Activated CD8-positive, alpha-beta memory T cell treated with anti-CD3 and anti-CD28 coated beads for 4 hours (primary cell): Measurements from ENCODE around the gene BSDC1.

Experiments used
- DNase-seq, 2 donors: peaks; one replicate each; pipeline ENCODE4 v3.0.0-alpha.2; 2020; ENCODE audit warnings: low read depth in 2 of 2

BSDC1 gene

DNA sequence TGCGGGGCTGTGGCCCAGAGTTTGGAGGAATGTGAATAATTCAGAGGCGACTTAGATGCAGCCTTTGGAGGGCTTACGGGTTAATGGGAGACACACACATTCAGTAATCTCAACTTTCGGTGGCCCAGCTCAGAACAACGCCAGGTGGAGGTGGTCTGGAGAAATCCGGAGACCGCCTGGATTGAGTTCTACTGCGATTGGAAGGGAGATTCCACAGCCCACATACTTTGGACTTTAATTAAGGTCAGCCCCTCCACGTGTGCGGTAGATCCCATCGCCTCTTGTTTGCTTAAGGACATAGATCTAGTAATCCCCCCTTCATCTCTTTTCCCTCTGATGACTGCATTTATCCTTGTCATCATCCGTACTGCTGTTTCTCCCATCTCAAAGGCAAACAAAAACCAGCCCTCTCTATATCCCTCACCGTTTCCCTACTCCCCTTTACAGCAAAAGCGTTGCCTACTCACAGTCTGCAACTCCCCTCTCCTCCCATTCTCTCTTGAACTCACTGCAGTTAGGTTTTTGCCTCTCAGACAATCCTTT lies 720 bp upstream of the BSDC1 start:
- no peak for DNase-seq

DNA sequence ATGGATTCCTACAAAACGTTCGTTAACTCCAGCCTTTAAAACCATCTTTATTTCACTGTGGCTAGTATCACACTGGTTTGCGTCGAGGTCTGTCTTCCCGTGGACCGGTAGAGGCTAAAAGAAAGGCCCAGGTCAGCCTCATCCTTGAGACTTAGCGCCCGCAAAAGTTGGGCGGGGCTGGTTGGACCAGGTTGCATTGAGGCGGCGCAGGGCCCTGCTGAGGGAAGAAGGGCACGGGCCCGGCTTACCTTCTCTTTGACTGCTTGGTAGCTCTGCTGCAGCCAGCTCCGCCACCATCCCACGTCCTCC lies 455 bp downstream of the BSDC1 start:
- DNase-seq = no peak

DNA sequence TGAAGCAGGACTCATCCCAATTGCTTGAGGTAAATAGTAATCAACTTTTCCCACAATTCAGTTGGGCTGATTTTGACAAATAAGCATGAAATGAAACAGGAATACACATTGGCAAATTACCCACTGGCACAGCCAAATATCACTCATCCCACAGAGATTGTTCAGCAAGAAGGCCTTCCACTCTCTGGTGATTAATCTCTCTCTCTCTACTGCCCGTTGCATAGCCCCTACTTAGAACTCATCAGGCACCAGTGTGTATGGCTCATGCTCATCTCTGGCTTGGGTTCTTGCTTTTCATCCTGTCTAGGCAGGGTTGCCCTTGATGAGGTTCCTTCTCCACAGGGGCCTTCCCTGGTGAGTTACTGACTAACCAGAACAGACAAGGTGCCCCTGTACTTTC lies 1.1 kb downstream of the BSDC1 start:
- DNase-seq = no peak

DNA sequence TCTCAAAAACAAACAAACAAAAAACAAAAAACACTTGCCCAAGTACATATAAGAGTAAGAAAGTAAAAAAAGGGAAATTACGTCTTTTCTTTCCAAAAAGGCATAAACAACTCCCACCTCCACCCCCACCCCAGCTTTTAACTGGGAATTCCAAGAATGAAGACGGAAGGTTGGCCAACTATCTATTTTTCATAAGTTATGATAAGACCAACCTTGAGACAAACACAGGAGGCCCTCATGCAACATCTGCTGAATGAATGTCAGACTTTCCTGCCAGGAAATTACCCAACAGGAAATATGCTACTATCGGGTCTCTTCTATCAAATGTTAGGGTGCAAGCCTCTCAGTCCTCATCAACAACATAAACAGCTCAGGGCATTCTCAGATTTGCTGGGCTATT lies 1.9 kb downstream of the BSDC1 start:
- DNase-seq = no peak

DNA sequence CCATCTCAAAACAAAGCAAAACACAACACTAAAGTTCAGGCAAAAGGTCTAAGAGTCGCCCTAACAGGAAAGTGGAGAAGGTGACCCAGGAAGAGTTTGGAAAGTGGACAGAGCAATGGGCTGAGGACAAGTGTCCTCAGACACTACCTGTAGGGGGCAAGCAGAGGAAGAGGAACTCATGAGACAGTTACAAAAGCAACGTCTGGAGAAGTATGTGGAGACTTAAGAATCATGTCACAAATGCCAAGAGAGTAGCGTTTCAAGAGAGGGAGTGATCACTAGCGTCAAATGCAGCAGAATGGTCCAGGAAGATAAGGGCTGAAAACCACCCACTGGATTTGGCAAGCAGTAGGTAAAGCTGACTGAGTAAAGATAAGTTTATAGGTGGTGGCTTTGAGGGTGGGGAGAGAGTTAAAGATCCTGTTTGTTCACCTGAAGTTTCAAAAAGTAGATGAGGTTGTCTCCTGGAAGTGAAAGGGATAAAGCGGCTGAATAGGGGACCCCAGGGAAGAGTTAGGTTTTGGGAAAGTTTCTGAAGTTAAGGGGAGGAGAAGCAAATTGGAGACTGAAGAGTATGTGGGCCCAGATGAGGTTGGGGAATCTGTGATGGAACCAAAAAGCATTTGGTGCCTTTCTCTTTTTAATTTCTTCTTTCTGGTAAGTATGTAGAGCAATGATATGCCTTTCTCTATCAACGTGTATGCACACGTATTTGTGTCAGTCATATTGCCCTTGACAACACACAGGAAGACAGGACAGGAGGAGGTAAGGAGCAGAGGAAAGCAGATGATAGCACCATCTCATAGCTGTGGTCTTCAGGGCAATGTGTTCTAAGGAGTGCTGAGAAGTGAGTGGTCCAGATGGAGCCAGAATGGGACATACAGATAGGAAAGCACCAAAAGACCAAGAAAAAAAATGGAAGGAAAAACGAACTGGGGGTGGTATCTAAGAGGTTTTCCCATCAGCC lies 3.1 kb downstream of the BSDC1 start:
- no peak for DNase-seq

DNA sequence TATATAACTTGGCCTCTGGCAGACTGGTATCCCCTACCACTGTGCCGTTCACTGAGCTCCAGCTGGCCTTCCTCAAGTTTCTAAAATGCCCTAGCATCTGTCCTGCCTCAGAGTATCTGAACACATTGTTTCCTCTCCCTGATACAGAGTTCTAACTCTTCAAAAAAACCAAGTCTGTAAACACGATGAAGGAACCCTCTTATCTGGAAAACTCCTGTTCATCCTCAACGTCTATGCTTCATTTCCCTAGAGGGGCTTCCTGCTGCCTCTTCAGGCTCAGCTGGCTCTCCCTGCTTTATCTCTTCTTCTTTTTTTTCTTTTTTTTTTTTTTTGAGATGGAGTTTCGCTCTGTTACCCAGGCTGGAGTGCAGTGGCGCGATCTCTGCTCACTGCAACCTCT lies 5.6 kb downstream of the BSDC1 start:
- DNase-seq = no peak

DNA sequence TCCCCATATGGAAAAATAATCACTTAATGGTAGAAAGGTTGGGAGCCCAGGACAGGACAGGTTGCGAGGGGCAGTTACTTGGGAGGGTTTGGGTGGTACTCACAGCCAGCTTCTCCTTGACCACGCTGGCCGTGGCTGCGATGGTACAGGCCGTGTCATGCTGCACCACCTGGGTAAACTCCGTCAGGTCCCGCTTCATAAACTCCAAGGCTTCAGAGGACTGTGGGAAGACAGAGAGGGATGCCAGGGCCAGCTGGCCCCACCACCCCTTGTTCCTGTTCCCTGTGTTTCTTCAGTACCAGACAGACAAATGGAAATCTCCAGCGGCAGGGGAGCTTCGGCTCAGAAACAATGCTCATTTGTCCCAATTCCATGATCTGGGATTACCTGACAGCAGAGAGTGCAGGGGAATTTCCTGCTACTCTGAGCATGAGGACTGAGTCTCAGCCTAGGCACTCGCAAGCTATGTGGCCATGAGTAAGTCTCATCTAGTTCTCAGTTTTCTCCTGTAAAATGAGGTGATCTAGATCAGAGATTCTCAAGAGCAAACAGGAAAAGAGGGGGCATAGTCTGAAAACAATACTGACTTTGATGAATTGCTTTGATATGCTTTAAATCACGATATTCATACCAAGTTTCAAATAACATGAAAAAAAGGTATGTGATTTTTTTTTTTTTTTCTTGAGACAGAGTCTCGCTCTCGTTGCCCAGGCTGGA lies 7.4 kb downstream of the BSDC1 start:
- no peak for DNase-seq

DNA sequence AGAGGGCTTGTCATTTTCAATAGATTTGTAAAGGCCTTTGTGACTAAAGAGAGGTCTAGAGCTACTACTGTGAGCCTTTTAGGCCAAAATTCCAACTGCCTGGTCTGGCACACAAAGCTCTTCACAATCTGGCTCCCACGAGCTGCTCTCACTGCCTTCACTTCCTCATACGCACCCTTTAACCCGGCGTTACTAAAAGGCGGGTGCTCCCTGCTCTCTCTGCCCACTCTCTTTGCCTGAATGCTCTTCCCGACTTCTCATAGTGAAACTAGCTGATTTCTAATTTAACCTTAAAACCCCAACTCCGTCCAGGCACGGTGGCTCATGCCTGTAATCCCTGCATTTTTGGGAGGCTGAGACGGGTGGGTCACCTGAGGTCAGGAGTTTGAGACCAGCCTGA lies 14.2 kb downstream of the BSDC1 start:
- DNase-seq = no peak

DNA sequence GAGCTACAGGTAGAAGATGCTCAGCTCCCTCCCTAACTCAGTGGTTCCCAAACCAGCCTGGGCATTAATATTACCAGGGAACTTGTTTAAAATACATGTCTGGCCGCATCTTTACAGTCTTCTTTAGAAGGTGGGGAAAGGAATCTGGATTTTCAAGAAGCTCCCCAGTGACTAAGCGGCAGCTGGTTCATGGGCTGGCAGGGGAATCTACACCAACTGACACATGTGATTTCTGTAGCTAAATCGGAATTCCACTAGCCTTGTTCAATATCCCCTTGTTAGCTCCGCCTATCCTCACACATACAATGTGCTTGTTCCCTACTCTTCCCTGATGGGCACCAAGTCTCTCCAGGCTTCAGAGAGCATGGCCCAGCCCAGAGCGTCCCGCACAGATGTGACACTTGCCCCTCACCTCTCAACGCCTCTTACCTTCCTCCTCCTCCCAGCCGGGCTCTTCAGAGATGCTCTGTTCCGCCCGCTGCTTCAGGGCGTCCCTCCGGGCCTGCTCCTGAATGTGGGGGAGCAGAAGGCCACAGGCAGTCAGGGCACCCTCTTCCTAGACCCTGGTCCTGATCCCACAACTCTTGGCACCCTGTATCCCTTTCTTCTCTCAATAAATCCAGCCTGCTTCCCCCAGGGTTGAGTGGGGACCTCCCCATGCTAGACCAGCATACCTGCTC lies 16.6 kb downstream of the BSDC1 start:
- DNase-seq = no peak

DNA sequence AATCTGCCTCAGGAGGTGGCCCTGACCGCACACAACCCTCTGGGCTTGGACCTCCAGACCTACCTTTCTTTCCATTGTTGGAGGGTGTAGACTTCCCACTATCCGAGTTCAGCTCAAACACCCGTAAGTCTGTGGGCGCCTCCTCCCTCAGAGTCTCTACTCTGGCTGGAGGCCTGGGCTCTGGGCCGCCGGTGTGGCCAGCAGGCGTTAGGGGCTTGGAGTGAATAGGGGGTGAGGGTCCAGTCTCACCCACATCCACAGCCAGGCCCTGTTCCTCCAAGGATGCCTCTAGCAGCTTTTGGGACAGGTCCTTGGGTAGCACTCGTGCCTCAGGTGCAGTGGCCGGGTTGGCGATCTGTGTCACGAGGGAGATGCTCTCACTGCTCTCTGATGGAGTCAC lies 18.0 kb downstream of the BSDC1 start:
- DNase-seq = no peak

DNA sequence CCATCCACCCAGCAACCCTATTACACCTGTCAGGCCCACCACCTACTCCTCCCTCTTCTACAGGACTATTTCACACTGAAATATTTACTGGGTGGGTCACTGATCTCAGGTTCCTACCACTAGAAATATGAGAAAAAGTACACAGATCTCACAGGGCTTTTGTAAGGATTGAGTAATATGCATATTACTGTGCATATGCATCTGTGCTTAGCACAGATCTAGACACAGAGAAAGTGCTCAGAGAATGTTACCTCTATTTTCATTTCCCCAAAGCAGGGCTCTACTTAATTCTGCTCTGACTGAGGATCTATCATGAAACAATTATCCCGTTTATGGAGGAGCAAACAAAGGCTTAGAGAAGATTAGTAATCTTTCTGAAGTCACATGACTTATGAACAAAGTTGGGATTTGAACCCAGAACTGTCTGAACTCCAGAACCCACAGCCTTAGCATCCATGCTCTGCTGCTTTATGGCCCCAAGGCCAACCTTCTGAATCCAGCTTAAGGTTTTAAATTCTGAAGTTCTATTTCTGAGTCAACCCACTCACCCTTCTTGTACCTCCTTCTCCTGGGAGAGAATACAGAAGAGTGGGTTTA lies 20.1 kb downstream of the BSDC1 start:
- DNase-seq = no peak

DNA sequence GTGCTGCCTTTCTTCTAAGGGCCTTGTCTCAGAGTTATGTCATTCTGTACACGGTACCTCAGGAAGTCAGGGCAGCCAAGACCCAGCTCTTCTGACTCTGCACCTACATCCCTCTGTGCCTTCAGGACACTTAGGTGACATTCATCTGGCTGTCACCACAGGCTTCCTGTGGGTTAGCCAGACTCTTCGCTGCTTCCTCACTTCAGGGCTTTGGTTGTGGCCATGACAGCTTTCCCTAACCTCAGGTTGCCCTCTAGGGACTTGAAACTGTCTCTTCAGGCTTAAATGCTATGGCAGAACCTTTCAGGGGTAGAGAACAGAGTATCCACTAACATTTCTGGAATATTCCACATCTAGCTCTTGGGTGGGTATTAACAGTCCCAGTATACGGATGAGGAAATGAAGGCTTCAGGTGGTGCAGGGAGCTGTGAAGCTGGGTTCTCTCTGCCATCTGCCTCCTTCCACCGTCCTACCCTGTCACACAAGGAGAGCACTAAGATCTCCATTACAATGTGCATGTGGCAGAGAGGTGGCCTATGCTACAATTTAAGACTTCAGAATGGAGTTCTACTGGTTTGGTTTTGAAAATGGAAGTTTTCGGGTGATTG lies 22.0 kb downstream of the BSDC1 start:
- DNase-seq = no peak

DNA sequence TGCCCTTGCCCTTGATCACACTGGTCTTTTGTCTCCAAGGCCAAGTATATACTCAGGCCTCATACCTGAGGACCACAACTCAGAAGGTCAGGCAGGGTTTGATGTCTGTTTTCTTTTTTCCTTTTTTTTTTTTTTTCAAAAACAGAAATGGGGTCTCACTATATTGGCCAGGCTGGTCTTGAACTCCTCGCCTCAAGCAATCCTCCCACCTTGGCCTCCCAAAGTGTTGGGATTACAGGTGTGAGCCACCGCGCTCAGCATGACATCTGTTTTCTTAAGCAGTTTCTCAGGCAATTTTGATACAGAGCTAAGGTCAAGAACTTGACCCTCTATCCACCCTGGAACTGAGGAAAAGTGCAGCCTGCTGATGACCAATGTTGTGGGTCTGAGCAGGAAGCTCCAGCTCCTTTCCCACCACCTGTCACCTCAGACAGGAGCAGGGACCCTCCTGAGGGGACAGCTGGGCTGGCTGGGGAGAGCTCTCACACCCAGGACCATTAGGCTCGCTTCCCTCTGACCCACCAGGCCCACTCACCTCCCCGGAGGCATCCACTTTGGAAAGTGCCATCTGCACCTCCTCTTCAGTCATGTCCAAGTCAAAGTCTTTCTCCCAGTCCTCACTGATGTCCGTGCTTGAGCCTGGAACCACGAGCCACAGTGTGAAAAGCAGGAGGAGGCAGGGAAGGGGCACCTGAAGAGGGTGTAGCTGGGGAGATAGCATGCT lies 26.2 kb downstream of the BSDC1 start:
- DNase-seq = no peak

DNA sequence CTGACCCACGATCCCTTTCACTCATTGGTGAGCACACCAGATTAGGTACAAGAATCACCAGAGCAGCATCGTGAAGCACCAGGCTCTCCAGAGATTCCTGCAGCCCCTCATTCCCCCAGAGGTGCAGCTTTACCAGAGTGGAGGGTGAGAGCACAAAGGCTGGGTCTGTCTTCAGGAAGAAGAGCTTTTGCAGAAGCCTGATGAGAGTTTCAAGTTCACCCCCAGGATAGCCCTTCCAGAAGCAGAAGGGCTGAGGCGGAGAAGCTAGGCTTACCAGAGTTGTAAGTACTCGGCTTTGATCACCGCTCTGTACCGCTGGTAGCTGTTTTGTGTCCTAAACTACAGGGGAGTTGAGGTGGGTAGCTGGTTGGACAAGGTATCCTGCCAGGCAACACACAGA lies 28.8 kb downstream of the BSDC1 start:
- DNase-seq = no peak

DNA sequence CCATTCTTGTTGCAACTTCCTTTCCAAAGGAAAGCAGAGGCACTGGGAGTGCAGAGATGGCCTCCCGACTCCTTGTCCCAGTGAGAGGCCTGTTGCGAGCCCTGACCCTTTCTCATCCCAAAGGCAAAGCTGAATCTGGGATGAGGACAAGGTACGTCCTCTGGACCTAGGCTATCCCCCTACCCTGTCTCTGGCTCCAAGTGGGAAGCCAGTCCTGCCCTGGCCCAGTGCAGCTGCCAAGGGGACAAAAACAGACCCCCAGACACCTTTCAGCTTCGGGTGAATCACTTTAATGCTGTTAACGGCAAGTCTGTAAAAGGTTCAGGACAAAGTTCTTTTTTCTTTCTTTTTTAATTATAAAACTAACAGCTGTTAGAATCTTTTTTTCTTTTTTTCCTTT lies 29.4 kb downstream of the BSDC1 start:
- DNase-seq = no peak

DNA sequence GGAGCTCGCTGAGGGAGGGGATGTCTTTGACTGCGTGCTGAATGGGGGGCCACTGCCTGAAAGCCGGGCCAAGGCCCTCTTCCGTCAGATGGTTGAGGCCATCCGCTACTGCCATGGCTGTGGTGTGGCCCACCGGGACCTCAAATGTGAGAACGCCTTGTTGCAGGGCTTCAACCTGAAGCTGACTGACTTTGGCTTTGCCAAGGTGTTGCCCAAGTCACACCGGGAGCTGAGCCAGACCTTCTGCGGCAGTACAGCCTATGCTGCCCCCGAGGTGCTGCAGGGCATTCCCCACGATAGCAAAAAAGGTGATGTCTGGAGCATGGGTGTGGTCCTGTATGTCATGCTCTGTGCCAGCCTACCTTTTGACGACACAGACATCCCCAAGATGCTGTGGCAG lies 30.5 kb downstream of the BSDC1 start:
- no peak for DNase-seq

DNA sequence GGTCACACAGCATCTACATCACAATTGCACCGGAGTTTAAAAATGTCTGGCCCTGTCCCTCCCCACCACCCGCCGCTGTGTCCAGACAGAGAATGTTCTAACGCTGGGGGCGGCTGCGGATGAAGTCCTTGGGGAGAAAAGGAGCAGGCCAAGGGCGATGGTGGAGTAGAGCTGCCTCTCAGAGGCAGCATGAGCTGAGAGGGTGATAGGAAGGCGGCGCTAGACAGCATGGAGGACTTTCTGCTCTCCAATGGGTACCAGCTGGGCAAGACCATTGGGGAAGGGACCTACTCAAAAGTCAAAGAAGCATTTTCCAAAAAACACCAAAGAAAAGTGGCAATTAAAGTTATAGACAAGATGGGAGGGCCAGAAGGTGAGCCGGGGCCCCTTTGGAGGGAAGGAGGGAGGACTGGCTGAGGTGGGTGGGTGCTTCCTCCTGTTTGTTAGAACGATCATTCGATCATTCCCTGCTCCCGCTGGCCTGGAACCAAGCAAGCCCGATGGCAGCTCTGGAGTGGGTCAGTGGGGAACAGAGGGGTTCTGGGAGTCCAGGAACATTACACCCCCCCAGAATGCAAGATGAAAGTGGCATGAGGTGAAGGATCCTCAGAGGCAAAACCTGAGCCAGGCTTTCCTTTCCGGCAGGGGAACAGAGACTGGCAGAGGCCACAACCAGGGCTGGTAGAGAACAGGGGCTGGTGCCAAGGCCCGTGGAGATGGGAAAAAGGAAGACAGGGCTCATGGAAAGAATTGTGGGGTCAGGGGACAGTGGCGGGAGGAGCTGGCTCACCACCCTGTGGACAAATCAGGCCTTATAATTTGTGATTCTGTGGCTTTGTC lies 31.5 kb downstream of the BSDC1 start, which contains the start of the genes FAM229A and TSSK3:
Gene FAM229A, minus strand, starts transcription at position 12 of the 840 bp plus-strand sequence. CDS start 394 bp downstream, outside the sequence.
Gene TSSK3, plus strand, starts transcription at position 66 of the 840 bp plus-strand sequence. Its CDS starts 163 bp downstream, at position 229.
- DNase-seq = no peak

DNA sequence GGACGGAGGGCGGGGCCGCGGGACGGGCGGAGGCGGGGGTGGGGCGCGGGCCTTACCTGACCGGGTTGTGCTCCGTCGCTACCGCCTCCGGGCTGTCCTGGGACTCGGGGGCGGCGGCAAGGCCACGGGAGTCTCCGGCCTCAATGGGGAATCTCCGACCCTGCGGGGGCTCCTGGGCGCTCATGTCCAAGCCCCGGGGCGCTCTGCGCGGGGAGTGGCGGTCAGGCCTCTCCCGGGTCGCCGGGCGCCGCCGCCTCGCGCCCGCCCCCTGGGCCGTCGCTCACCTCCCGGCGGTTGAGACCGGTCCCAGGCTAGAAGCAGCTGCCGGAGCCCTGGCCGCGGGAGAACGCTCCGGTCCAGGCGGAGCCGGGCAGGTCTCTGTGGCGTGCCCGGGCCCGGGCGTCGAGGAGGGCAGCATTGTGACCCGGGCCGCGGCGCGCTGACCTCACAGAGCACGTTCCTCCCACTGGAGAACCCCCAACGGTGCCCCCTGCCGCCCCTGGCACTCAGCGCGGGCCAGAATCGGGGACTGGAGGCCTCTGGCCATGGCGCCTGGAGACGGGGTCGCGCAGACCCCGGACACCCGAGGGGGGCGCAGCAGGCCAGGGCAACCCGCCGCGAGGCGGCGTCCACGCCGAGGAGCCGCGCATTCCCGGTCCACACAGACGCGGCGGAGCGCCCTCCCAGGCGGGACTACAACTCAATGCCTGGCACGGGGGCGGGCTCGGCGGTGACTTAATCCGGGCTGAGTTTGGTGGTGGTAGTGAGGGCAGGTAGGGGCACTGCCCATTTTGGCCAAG lies 32.4 kb downstream of the BSDC1 start:
- DNase-seq = no peak

DNA sequence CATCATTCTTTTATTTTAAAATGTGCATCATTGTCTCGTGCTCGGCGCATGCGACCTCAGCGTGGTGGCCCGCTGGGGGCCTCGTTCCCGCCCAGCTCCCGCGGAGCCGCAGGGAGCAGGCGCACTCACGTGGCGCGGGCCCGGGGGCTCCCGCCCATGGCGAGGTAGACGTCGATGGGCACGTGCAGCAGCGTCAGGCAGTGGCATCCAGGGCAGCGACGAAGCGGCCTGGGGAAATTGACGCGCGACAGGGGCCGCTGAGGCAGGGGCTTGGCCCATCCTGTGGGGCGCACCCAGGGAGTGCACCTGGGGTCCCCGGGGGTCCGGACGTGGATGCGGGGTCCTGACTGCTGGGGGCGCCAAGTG lies 33.0 kb downstream of the BSDC1 start:
- DNase-seq = no peak
